Body of pancreas (tissue), 4 donors: ENCODE data around the gene TOB1. TPM values are rescaled to one million over a fixed set of nuclear protein-coding genes. Genes with fewer than 3 reads are reported as not detected.

Source experiments
- ATAC-seq: fragments of 150-250 bp; one replicate; pipeline ENCODE4 v1.9.1; 2016
- DNase-seq, 4 donors: peaks; one replicate each; pipeline ENCODE4 v3.0.0-alpha.2; 2019
- H3K27ac ChIP-seq, 4 donors: fragments of 200-600 bp; sonication (generic); 1 replicate in 3 of 4; 2 replicates in 1 of 4; pipeline versions ENCODE4 v1.5.1 to v1.6.1; 2016 to 2019; ENCODE audit warnings: mild to moderate bottlenecking in 1 of 4, mixed read lengths in 1 of 4, moderate library complexity in 1 of 4
- H3K27me3 ChIP-seq, 2 donors: fragments of 200-600 bp; sonication (generic); one replicate each; pipeline ENCODE4 v1.6.0; 2016; ENCODE audit warnings: mild to moderate bottlenecking in 1 of 2
- H3K36me3 ChIP-seq, 2 donors: fragments of 200-600 bp; sonication (generic); replicated peaks in 1 of 2; 2 replicates each; pipeline ENCODE4 v1.5.1; 2016; ENCODE audit warnings: low read depth in 2 of 2; ENCODE audit not compliant: insufficient read depth in 1 of 2
- H3K4me1 ChIP-seq: fragments of 200-600 bp; sonication (generic); one replicate; pipeline ENCODE4 v1.6.0; 2016
- H3K4me3 ChIP-seq, 2 donors: fragments of 200-600 bp; sonication (generic); 1 replicate in 1 of 2; 2 replicates in 1 of 2; pipeline ENCODE4 v1.5.1; 2016 to 2019
- H3K9me3 ChIP-seq, 3 donors: fragments of 200-600 bp; sonication (generic); 1 replicate in 2 of 3; 2 replicates in 1 of 3; pipeline ENCODE4 v1.5.1; 2016
- POLR2A ChIP-seq, 3 donors: fragments of 450-650 bp; IDR thresholded peaks; one replicate each; pipeline ENCODE4 v1.6.1; 2016; ENCODE audit warnings: antibody characterized with exemption in 3 of 3, mild to moderate bottlenecking in 2 of 3
- WGBS, 2 donors: methylation state at CpG; one replicate each; pipeline ENCODE4 v1.1.5; 2017; 5-methylcytosine and 5-hydroxymethylcytosine counted together
- intact Hi-C: fragments of 100-400 bp; cut with DNase I; formaldehyde crosslinking; loops from one replicate; pipeline ENCODE4 v1.15.1; 2023
- total RNA-seq, 2 donors: library from RNA; depleted of rRNA; stranded (reverse); fragments of >200 nt; gene quantifications; one replicate each; pipeline ENCODE4 v1.1.0, GENCODE V29; 2016
- TF ChIP-seq, protein P1 (sequence below), 7 experiments: fragments of 450-650 bp in 4 of 7; fragments of 200-600 bp in 3 of 7; sonication (generic) in 3 of 7; IDR thresholded peaks; one replicate each; pipeline ENCODE4 v1.5.1; 2016 to 2019; ENCODE audit warnings: antibody characterized with exemption in 7 of 7

Gene TOB1
- total RNA-seq, 2 donors from 2014 or later, result 36.8 to 46.1 TPM

DNA sequence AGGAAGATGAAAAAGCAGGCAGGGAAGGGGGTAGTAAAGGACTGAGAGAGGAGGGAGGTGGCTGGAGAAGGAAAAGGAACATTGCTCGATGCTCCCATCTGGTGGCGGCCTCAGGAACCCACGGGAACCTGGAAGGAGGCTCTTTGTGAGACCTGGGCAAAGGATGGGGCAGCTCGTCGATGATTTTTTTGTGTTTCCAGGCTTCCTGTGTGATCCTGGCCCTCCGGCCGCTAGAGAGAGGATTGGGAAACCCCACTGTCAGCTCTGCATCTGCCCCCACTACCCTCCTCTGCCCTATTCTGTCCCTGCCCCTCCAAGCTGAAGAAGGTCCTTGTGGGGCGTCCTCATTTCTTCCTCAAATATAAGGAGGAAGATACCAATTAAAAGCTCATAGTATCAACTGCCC, 24.2 kb downstream of the TOB1 start:
- no peak overlapping the region for H3K4me3 ChIP-seq
- intact Hi-C loops, result loop anchor here (5.0 to 10.0 kb wide), 2 partner anchors 55 to 287 kb away; no protein-coding TSS in a partner anchor

DNA sequence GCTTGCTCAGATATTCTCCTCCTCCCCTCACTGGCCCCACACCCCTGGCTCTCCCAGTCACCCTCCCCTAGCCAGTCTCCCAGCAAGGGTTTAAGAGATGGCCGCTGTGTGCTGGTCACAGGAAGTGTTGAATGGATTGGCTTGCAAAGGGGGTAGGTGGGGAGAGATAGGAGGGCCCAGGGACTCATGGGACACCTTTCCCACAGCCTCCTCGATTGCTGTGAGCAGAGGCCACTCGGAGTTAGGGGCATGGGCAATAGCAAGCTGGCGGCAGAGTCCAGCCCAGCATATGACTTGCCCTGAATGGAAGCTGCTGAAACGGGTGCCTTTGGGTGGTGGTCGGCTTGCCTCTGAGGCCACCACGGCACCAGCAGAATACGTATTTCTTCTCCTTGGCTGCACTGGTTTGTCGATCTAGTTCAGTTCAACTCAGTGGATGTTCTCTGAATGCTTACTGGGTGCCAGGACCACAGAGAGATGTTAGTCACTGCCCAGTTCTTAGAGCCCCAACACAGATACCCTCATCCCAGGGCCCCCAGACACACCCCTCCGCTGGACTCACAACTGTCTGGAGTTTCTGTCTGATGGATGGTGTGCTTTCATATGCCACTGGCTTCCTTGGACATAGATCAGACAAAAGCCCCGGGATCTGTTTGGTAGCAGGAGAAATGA, 24.7 kb downstream of the TOB1 start:
- intact Hi-C loops, result loop anchor here (5.0 to 10.0 kb wide), 2 partner anchors 54 to 287 kb away; no protein-coding TSS in a partner anchor
- no peak for DNase-seq
- Histone ChIP-seq H3K4me1 (peaks cover 6% of the 10 kb centered on the region), H3K27ac (no peak overlapping the region), H3K27me3 (no peaks in the 10 kb centered on the region), H3K36me3 (no peaks in the 10 kb centered on the region), H3K4me3 (no peak overlapping the region), H3K9me3 (no peaks in the 10 kb centered on the region)
- WGBS, 2 donors, result 52 to 64% methylated on average over 9 to 11 of the region's 11 CpGs
- TF ChIP-seq, protein P1, sequence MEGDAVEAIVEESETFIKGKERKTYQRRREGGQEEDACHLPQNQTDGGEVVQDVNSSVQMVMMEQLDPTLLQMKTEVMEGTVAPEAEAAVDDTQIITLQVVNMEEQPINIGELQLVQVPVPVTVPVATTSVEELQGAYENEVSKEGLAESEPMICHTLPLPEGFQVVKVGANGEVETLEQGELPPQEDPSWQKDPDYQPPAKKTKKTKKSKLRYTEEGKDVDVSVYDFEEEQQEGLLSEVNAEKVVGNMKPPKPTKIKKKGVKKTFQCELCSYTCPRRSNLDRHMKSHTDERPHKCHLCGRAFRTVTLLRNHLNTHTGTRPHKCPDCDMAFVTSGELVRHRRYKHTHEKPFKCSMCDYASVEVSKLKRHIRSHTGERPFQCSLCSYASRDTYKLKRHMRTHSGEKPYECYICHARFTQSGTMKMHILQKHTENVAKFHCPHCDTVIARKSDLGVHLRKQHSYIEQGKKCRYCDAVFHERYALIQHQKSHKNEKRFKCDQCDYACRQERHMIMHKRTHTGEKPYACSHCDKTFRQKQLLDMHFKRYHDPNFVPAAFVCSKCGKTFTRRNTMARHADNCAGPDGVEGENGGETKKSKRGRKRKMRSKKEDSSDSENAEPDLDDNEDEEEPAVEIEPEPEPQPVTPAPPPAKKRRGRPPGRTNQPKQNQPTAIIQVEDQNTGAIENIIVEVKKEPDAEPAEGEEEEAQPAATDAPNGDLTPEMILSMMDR (IDR thresholded peaks at IDR 0.05), result no peak
- TF ChIP-seq POLR2A (IDR thresholded peaks at IDR 0.05), result no peak
- peak; percentile 7 for ATAC-seq

More for the DNA sequence above, 24.2 kb downstream of the TOB1 start:
- no peaks in the 10 kb centered on the region for H3K9me3 ChIP-seq
- DNase-seq, result peak; percentile 75 to 82 (median 79)
- peaks cover 6% of the 10 kb centered on the region for H3K4me1 ChIP-seq
- TF ChIP-seq POLR2A (IDR thresholded peaks at IDR 0.05), result no peak
- TF ChIP-seq, protein P1 (IDR thresholded peaks at IDR 0.05), result peak; percentile 61 to 96 (median 86)
- no peak overlapping the region for H3K27ac ChIP-seq
- WGBS, 2 donors, result 13 to 15% methylated on average over 8 of the region's 8 CpGs
- H3K36me3 ChIP-seq, result no peaks in the 10 kb centered on the region
- H3K27me3 ChIP-seq, result no peaks in the 10 kb centered on the region
- ATAC-seq, result peak; percentile 89

DNA sequence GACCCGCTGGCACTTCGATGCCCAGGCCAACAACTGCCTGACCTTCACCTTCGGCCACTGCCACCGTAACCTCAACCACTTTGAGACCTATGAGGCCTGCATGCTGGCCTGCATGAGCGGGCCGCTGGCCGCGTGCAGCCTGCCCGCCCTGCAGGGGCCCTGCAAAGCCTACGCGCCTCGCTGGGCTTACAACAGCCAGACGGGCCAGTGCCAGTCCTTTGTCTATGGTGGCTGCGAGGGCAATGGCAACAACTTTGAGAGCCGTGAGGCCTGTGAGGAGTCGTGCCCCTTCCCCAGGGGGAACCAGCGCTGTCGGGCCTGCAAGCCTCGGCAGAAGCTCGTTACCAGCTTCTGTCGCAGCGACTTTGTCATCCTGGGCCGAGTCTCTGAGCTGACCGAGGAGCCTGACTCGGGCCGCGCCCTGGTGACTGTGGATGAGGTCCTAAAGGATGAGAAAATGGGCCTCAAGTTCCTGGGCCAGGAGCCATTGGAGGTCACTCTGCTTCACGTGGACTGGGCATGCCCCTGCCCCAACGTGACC, 25.8 kb downstream of the TOB1 start:
- TF ChIP-seq, protein P1 (IDR thresholded peaks at IDR 0.05), result no peak
- no peak for TF ChIP-seq POLR2A (IDR thresholded peaks at IDR 0.05)
- WGBS, 2 donors, result 89 to 100% methylated on average over 3 to 25 of the region's 29 CpGs
- intact Hi-C loops, result loop anchor here (5.0 to 10.0 kb wide), 2 partner anchors 53 to 286 kb away; no protein-coding TSS in a partner anchor
- no peak for DNase-seq
- Histone ChIP-seq H3K4me1 (peaks cover 8% of the 10 kb centered on the region), H3K27ac (no peak overlapping the region), H3K4me3 (no peak overlapping the region), H3K36me3 (no peaks in the 10 kb centered on the region), H3K9me3 (no peaks in the 10 kb centered on the region), H3K27me3 (no peaks in the 10 kb centered on the region)
- no peak for ATAC-seq

DNA sequence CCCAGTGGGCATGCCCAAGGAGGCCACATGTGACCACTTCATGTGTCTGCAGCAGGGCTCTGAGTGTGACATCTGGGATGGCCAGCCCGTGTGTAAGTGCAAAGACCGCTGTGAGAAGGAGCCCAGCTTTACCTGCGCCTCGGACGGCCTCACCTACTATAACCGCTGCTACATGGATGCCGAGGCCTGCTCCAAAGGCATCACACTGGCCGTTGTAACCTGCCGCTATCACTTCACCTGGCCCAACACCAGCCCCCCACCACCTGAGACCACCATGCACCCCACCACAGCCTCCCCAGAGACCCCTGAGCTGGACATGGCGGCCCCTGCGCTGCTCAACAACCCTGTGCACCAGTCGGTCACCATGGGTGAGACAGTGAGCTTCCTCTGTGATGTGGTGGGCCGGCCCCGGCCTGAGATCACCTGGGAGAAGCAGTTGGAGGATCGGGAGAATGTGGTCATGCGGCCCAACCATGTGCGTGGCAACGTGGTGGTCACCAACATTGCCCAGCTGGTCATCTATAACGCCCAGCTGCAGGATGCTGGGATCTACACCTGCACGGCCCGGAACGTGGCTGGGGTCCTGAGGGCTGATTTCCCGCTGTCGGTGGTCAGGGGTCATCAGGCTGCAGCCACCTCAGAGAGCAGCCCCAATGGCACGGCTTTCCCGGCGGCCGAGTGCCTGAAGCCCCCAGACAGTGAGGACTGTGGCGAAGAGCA, 26.4 kb downstream of the TOB1 start:
- H3K27ac ChIP-seq, result no peak overlapping the region
- DNase-seq, result no peak
- peaks cover 10% of the 10 kb centered on the region for H3K4me1 ChIP-seq
- no peak overlapping the region for H3K4me3 ChIP-seq
- ATAC-seq, result no peak
- 87 to 96% methylated on average over 14 to 27 of the region's 29 CpGs for WGBS, 2 donors
- H3K36me3 ChIP-seq, result no peaks in the 10 kb centered on the region
- no peak for TF ChIP-seq POLR2A (IDR thresholded peaks at IDR 0.05)
- TF ChIP-seq, protein P1 (IDR thresholded peaks at IDR 0.05), result no peak
- H3K27me3 ChIP-seq, result no peaks in the 10 kb centered on the region
- intact Hi-C loops, result loop anchor here (5.0 to 10.0 kb wide), 2 partner anchors 52 to 285 kb away; no protein-coding TSS in a partner anchor
- no peaks in the 10 kb centered on the region for H3K9me3 ChIP-seq
